HG03025 (cell line): ENCODE results near the gene GNG12.
A peak's percentile ranks its signal among the peaks of the same experiment; 100 is the strongest.

Experiments
- ATAC-seq: cut with Tn5 transposase; IDR thresholded peaks from one replicate; pipeline ENCODE4 v1.9.1; 2021; ENCODE audit warnings: mild to moderate bottlenecking, moderate library complexity; ENCODE audit not compliant: unreplicated experiment, low FRiP score

Gene GNG12

GRCh38 chr1:67759066-67759465 is 74.2 kb downstream of the GNG12 start:
- no peak for ATAC-seq

GRCh38 chr1:67755619-67756018 is 77.6 kb downstream of the GNG12 start:
- no peak for ATAC-seq

DNA sequence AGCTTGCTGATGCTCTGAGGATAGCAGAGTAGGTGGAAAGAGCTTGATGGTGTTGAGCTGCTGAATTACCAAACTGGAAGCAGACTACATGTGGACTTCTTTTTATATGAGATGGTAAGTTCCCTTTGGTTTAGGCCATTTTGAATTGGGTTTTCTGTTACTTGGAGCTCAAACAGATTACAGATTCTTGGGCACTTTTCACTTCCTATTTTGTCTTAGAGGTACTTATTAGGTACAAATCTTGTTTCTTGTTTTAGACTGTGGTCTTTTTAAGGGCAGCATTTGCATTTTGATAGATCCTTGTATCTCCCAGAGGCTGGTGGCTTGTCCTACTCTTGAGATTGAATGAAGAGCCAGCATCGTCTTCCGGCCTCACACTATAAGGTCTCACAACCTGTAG is 78.1 kb downstream of the GNG12 start:
- ATAC-seq: peak; percentile 25

- ATAC-seq: no peak
Observed at GRCh38 chr1:67754526-67754920, 78.7 kb downstream of the GNG12 start.

- ATAC-seq: peak; percentile 31
Observed at GRCh38 chr1:67753776-67754525, 79.3 kb downstream of the GNG12 start.

DNA sequence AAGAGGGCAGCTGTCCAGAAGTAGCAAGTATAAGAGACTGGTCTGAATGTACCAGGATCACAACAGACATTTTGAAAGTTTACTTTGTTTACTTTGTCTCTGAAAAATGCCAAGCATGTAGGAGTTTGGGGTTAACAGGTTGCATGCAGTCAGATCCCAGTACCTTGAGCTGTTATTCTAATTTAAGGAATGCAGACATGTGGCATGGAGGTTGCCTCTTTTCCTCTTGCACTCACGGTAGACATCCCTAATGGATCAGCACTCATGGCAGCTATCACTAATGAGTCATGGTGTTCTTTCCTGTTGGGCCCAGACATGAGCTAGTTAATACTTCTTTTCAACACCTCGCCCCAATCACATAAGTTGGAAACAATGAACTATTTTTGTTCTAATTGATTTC is 81.0 kb downstream of the GNG12 start:
- no peak for ATAC-seq

DNA sequence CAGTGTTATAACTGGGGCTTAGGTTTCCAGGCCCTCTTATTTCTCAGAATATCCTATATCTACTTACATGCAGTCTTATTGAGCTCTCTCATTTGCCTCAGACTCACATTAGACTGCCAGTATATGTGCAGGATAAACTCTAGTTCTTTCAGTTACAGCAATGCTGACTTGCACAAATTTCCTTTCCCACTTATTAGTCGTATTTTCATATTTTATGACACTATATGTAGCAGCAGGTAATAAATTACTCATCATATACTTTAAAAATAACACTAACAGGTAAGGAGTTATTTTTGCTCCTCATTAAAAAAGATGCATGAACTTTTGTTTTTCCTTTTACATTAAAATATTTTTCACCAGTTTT is 82.6 kb downstream of the GNG12 start:
- ATAC-seq: no peak

DNA sequence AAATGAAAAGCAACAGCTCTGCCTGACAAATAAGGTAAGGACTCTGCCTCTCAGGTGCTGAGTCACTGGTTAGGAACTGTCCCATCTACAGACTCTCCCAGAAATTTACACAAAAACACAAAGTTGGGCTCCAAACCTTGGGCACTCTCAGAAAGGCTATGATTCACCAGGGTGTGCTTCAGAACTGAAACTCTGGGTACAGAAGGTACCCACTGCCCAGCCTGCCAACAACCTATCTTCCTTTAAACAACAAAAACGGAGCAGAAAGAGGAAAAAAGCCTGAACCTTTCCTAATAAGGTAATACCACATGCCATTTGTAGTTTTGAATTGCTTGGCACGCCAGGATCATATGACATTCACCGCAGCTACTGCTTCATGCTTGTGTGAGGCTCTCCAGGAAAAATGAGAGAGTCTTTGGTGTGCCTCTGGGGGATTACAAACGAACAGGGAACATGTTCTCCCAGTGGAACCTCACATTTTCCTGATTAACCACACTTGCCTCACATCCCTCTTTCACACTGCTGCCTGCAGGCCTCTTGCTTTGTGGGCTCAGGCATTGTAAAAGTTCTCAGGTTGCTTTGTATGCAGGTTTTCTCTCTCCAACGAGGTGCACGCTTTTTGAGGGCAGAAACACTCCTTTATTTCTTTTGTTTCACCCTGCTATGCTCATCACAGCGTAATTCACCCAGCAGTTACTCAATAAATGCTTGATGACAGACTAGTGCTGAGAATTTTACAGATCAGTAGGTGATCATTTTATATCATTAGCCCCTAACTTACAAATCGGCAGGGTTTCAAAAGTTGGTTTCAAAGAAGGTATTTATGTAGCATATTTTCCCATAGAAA is 83.2 kb downstream of the GNG12 start:
- ATAC-seq: no peak

DNA sequence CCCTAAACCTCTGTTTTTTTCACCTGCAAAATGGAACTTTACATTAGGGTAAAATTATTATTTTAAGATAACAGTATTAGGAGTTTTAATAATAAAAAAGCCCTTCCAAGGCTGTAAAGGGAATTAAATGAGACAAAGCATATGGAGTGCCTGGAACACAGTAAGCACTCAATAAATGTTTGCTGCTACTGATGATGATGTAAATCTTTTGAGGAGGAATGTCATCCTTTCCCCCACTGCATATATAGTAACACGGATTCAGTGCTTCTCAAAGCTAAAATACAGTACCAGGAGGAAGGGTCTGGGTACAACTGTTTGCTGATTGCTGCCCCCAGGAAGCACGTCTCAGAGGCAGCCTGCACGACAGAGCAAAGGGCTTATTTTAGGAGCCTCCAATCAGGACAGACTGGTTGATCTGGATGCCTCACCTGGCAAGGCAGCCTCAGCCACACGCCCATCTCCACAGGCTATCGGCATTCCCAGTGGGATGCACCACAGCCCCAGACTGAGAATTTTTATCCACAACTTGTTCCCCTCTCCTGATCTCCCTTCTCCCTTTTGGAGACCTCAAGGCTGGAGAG is 83.9 kb downstream of the GNG12 start:
- no peak for ATAC-seq

DNA sequence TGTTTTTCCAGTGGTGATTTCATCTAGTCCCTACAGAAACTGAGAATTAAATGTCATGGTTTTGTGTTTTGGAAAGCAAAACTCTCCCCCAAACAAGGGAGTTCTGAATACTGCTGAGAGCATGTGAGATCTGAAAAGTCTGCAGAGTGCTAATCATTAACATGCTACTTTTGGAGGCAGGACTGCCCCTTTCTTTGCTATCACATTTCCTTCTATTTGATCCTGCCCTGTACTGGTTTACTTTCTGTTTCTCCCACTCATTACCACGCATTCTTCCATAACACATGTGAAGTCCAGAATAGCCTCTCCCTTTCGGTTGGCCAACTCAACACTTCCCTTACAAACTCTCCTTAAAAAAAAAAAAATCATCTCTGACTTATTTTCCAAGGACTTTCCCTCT is 84.6 kb downstream of the GNG12 start:
- ATAC-seq: peak; percentile 68

- ATAC-seq: no peak
Observed at GRCh38 chr1:67747671-67748546, 85.4 kb downstream of the GNG12 start.

GRCh38 chr1:67745875-67746698 is 87.2 kb downstream of the GNG12 start:
- ATAC-seq: no peak

- ATAC-seq: peak; percentile 63
Observed at GRCh38 chr1:67743072-67743725, 90.1 kb downstream of the GNG12 start.

DNA sequence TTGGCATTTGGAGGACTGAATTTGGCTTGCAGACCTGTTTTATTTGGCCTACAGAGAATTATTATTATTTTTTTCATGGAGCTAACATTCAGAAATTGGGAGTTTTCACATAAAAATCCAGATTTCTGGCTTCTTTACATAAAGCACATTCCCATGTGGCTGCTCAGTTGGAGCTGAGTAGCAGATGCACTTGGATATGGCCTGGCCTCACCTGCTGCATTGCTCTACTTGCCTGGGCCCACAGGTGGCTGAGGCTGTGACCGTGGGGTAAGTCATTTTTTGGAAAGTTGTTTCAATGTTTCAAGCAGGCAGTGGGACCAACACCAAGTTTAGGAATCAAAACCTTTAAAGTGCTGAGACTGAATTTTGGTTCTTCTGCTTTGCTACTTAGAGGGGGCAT is 91.5 kb downstream of the GNG12 start:
- ATAC-seq: no peak

DNA sequence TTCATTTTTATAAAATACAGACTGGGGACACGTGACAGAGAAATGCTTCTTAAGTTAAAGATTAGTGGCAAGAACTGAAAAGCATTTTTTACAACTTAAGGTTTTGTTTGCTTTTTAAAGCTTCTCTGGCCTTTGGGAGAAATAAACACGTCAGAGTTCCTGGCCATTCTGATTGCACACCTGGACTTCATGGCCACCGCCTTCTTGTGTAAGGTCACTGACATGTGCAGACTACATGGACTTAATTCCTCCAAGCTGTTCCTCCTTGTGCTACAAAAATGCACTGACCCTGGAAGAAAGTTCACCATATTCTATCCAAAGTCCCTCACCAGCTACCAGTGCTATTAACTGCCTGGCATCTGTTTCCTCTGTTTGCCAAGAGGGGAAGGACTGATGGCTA is 92.1 kb downstream of the GNG12 start:
- no peak for ATAC-seq

- ATAC-seq: no peak
Observed at GRCh38 chr1:67740543-67740942, 92.7 kb downstream of the GNG12 start.

- no peak for ATAC-seq
Observed at GRCh38 chr1:67739361-67739760, 93.9 kb downstream of the GNG12 start.

DNA sequence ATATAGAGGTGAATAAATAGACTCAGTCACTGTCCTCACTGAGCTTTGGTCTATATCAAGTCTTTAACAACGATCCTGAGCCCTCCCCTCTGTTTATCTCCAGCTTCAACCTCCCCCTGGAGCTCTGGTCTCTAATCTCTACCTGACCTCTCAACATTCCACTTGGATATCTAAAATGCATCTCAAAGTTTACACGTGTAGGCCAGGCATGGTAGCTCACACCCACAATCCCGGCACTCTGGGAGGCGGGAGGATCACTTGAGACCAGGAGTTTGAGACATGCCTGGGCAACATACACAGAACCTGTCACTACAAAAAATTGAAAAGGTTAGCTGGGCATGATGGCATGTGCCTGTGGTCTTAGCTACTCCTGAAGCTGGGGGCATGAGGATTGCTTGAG is 94.9 kb downstream of the GNG12 start:
- no peak for ATAC-seq

- no peak for ATAC-seq
Observed at GRCh38 chr1:67737875-67738274, 95.4 kb downstream of the GNG12 start.
